Measurements from ENCODE around the gene SEMA5A.

SEMA5A gene

DNA sequence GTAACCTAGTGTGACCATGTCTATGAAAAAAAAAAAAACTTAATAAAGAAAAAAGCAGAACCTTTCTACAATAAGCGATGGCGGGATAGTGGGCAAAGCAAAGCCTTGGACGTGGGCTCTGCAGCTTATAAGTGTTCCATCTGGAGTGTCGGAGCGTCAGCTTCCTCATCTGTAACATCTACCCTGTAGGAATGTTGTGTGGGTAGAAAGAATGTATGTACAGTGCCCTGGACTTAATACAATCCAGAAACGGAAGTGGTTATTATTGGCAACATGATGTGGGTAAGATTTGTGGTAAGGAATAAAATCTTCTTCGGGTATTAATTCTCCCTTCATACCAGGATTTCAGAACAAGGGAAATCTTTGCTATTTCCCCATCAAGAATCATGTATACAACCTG is 66.5 kb downstream of the SEMA5A start:
- no peak for DNase-seq (ENCODE audit: low read depth in 4 of 4, low spot score in 1 of 4)

DNA sequence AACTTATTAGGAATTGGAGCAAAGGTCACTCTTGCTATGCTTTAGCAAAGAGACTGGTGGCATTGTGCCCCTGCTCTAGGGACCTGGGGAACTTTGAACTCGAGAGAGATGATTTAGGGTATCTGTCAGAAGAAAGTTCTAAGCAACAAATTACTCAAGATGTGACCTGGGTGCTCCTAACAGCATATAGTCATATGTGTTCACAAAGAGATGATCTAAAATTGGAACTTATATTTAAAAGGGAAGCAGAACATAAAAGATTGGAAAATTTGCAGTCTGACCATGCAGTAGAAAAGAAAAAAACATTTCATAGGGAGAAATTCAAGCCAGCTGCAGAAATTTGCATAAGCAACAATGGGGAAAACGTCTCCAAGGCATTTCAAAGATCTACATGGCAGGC is 68.3 kb downstream of the SEMA5A start:
- DNase-seq (ENCODE audit: low read depth in 4 of 4, low spot score in 1 of 4): no peak

DNA sequence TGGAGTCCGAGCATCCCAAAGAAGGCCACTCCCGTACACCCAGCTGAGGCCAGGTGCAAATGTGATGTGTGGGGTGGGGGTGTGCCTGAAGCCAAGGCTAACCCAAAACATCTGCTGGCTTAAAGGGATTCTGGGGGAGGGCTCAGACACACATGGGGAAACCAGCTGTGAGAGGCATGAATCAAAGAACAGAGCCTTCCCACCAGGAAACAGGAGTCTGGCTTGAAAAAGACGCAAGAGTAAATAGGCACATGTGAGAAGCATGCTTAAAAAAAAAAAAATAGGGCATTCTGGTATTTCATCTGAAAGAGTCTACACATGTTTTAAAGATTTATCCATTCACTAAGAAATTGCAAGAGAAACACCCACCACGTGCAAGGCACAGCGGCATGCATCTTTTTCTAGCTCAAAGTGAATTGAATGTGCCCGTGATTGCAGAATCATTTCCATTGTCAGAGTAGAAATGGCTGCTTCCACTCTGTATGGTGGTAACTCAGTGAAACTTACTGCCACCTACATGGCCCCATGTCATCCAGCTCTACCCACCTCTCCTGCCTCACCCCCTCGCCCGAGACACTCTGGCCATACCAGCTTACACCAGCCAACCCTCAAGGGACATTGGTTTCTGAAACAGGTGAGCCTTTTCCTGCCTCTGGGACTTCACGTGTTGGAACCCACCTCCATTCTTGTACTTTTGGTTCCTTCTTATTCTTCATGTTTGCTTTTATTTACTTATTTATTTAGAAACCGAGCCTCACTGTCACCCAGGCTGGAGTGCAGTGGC is 71.5 kb downstream of the SEMA5A start:
- DNase-seq (ENCODE audit: low read depth in 4 of 4, low spot score in 1 of 4): no peak

DNA sequence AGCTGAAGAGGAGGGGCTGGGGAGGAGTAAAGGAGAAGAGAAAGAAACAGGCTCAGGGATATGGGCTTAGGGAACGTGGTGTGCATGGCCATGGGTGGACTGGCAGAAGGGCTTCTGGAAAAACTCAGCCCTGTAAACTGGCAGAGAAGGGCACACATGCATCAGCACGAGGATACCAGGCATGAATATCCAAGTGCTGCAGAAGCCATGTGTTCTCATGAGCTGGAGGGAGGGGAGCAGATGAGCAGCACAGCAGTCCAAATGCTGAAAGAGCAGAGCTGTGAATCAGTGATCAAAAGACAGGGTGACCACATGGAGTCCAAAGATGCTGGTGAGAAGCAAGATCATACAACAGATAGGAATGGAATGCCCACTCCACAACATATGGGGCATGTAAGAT is 72.3 kb downstream of the SEMA5A start:
- DNase-seq (ENCODE audit: low read depth in 4 of 4, low spot score in 1 of 4): no peak

DNA sequence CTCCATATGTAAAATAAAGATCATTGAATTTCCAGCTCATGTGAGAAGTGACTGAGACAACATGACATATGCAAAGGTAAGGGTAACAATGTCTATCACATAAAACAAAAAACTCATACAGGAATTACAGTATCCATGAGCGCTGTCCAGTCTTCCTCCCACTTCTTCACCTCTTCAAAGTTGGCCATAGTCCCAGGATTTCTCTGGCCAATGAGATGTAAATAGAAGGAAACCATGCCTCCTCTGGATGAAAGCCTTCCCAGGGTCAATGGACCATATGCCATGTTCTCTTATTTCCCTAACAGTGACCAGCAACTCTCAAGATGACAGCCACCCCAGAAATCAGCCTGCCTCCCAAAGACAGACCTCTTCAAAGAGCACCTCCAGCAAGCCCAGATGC is 75.5 kb downstream of the SEMA5A start:
- DNase-seq (ENCODE audit: low read depth in 4 of 4, low spot score in 1 of 4): no peak

DNA sequence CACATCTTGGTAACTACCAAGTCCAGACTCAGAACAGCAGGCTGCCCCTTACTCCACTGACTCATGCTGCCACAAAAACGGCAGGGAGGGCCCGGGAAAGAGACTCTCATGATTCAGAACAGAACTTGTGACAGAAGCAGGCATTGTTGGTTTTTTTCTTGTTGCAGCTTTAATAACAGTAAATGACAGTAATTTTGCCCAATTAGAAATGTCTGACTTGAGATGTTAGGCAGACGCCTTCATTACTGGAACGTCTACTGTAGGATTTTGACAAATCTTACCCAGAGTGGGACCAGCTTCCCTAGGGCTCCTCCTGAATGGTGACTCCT is 77.9 kb downstream of the SEMA5A start:
- DNase-seq (ENCODE audit: low read depth in 4 of 4, low spot score in 1 of 4): no peak

DNA sequence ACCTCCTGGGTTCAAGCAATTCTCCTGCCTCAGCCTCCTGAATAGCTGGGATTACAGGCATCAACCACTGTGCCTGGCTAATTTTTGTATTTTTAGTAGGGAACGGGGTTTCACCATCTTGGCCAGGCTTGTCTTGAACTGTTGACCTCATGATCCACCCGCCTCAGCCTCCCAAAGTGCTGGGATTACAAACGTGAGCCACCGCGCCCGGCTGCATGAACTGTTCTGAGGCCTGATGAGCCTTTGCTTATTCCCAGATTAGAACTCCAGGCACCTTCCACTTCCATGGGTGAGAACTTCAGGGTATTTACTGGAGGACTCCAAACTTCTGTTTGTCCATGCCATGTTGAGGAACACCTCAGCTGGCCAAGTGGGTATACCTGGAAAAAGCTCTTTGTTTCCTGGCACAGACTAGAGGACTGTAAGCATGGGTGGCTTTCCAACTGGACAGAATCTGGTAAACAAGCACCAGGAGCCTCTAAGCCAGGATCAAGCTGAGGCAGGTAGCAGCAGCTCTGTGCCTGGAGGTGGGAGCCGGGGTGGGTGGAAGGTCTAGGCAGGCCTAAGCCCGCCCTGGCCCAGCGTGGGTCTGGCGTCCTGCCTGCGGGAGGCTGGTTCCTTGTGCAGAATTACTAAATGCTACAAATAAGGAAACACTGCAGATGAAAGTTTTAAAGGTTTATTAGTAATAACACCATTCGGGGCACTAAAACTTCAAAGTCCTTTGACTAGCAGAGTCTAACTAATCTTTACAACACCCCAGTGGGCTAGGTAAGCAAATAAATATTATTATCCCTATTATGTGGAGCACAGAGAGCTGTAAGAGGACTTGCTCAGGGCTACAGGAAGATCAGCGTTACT is 78.4 kb downstream of the SEMA5A start:
- DNase-seq (ENCODE audit: low read depth in 4 of 4, low spot score in 1 of 4): no peak

DNA sequence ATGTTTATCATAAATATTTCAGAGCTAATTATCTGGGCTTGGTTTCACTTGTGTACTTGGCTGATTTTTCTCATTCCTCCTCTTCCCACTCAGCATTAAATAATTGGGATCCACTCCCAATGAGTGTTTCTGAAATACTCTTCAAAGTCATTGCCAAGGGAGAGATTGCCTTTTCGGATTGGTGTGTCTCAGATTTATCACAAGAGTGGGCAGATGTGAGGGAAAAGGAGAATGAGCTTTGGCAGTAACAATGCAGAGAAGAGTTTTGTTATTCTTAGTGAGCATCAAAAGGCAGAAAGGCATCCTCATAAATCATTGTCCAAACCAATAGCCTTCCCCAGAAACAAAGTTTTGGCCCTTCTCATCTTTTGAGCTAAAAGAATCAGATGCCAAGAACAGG is 79.2 kb downstream of the SEMA5A start:
- DNase-seq (ENCODE audit: low read depth in 4 of 4, low spot score in 1 of 4): no peak

DNA sequence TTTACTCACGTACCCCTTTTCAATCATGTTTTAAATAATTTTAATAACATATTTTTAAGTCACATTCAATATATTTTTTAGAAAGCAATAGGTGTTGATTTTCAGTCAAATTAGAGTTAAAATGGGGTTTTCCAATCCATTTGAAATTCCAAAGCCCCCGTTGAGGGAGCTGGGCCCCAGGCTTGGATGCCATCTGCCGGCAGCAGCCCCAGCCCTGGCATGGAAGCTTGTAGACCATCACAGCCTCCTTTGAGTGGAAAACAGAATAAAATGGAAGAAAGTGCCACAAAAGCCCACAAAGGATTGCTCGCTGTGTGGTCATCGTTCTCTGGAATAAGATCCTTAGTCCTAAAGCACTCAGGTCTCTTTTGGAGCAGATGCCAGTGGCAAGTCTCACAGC is 81.4 kb downstream of the SEMA5A start:
- DNase-seq (ENCODE audit: low read depth in 4 of 4, low spot score in 1 of 4): no peak

DNA sequence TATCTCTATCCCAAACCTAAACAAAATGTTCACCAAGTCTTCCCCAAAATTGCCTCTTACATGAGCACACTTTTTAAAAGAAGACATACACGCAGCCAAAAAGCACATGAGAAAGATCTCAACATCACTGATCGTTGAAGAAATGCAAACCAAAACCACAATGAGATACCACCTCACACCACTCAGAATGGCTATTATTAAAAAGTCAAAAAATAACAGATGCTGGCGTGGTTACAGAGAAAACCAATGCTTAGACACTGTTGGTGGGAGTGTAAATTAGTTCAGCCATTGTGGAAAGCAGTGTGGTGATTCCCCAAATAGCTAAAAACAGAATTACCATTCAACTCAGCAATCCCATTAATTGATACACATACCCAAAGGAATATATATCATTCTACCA is 83.8 kb downstream of the SEMA5A start:
- no peak for DNase-seq (ENCODE audit: low read depth in 4 of 4, low spot score in 1 of 4)

DNA sequence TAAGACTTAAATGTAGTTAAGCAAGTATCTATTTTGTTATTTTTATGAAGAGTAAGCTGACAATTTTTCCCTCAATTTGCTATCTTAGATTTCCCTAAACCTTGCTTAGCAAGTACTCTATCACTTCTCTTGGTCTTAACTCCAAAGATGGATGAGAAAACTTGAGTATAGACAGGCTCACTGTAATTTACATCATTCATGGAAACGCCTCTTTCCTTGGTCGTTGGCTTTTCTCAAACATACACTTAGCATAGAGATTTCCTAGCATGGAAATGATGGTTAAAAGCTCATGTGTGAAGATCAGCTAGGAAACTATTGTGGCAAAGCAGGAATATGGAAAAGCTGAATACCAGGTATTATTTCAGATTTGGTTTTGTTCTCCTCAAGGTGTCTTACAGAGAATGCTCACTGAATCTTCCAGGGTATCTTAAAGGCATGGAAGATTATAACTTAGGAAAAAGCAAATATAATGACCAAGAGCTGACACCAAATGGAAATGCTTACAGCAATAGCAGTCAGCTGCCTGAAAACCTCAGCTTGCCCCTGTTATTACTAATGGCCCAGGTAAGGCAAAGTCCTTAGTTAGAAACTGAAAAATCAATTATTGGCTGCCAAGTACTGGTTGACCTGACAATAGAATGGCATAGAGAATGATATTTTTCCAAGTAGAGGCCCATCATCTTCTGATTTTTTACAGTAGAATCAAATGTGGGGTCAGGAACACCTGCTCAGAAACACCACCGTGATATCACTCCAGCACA is 84.8 kb downstream of the SEMA5A start:
- DNase-seq (ENCODE audit: low read depth in 4 of 4, low spot score in 1 of 4): no peak

DNA sequence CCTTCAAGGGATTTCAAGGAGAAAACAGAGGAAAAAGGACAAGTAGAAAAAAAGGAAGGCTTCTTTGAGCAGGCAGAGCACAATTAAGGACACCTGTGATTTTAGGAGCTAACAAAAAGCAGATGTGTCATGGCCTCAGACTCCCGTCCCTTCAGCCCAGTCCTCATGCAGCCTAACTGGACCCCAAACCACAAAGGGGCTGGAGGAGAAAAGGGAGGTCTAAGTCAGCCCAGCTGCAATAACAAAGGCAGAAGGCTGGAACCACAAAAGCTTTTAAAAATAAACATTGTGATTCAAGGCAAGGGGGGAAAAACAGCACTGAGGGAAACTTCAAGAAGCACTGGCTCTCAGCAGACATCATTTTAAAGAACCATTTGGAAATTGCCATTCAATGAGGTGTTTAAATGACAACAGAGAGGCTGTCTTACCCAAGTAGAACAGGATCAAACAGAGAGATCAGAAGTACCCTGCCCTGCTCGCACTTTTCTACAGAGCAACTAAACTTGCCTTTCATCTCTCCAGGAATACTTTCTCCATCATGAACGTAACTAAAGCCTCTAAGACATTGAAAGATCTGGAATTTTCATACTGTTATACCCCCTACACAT is 89.3 kb downstream of the SEMA5A start:
- DNase-seq (ENCODE audit: low read depth in 4 of 4, low spot score in 1 of 4): no peak

DNA sequence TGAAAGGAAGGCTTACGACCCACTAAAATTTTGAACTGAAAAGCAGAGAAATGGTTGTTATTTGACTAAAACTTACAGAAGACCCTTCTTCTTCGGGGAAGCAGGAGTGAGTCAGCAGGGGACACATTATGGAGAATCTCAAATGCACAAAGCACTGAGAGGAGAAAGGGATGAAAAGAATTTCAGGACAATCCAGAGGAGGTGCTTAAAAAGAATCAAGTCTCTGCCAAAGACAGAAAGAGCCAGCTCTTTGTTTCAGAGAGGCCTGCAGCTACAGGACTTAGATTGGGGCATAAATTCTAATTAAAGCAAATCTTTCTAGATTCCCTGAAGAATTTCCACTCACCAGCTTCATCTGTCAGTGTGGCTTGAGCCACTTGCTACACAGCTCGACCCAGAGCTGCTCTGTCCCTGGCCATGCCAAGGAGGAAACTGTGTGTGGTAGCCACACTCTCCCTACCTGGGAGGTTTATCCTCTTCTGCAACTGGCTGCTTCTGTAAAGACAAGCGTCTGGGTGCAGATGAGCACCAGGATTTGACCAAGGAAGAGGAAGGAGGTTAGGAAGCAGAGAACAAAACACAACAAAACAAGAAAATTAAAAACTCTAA is 89.9 kb downstream of the SEMA5A start:
- DNase-seq (ENCODE audit: low read depth in 4 of 4, low spot score in 1 of 4): no peak

DNA sequence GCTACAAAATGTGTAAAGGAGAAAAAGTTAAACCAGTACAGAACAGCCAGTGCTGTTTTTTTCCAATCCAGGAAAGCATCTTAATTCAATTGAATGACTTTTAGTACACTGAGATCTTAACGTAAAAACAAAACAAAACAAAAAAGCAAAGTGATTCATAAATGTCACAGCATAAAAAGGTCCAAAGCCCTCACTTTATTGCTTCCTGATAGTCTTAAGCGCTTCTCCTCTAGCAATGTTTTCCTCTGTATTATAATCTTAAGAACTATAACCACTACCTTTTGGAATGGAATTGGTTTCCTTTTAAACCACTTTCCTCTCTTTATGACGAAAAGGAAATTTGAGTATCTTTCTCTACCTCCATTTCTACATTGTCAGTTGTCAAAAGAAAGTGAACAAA is 91.4 kb downstream of the SEMA5A start:
- DNase-seq (ENCODE audit: low read depth in 4 of 4, low spot score in 1 of 4): no peak

DNA sequence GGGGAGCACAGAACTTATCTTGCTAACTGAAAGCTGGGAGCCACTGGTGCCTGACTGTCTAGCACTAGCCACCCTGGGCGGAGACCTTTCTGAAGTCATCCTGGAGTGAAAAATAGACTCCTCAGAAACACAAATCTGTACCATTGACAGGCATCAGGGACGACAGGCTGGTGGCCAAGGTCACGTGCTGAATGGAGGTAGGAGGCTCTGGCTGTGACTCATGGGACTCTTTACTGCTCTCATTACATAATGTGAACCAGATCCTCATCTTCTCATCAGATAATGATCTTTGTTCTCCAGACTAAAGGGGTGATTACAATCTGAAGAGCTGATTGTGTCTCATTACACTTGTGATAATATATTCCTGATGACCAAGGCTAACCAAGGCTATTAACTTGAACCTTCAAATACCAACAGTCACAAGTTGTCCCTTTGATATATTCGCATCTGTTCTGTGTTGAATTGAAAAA is 91.8 kb downstream of the SEMA5A start:
- no peak for DNase-seq (ENCODE audit: low read depth in 4 of 4, low spot score in 1 of 4)

DNA sequence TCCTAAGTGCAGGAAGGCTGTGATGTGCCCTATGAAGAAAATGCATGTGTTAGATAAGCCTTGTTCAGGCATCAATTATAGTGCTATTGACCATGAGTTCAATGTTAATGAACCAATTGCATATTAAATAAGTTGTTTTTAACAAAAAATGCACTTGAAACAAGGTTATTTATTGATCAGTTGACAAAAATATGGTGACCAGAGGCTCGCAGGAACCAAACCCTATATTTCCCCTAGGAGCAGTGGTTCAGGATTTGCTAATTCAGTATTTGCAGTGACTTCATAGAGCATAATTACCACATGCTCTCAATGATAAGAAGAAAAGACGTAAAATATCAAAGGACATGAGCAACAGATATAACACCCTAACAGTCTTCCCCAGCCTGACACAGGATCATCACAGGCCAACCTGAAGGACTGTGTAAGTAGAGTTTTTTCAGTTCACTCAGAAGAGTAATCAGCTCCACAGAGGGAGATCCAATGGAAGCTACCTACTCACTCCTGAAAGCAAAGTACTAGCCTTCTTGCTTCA is 92.3 kb downstream of the SEMA5A start:
- no peak for DNase-seq (ENCODE audit: low read depth in 4 of 4, low spot score in 1 of 4)

DNA sequence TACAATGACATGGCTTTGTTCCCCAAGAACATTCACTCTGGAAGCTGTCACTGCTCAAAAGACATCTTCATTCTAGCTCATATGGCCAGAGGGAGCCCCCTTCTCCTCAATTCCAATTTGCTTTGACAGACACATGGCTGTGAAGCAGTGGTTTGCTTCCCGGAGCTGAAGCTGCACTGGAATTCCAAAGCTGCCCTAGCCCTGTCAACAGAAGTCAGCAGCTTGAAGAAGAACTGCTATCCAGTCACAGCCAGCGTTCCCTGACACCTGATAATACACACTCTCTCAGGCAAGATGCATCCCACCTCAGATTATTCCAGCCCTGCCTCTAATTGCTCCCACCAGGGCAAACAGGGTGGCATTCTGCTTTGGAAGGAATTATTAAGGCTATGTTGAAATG is 93.7 kb downstream of the SEMA5A start:
- DNase-seq (ENCODE audit: low read depth in 4 of 4, low spot score in 1 of 4): no peak

DNA sequence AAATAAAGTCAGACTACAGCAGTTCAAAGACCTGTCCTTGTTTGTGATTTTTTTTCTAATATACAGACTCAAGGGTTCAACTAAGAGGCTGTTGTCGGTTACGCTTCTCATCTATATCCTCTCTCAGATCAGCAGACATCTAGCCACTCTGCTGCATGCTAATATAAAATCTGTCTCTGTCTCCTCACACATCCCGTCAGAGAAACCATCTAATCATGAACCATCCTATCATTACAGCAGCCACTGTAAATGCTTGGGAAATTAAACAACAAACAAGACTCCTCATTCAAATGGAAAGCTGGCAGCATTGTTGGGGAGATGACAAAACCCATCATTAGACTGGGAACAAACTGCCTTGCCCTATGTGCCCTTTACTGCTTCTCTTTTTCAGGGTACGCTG is 94.8 kb downstream of the SEMA5A start:
- DNase-seq (ENCODE audit: low read depth in 4 of 4, low spot score in 1 of 4): no peak

DNA sequence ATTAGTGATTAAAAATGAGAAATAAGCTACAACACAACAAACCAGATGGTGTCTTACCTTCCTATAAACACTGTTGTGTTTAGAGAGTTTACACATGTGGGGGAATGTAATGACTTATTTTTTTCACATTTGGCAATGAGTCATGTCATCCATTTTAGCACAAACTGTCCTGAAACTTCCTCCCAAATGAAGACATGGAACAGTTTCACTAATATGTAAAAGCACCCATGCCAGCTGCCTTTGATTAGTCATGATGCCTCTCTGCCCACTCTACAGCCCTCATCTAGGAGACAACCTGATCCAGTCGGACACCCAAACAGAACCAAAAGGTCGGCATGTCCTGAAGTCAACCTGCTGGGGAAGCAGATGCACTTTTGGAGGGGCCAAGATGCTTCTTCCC is 98.2 kb downstream of the SEMA5A start:
- no peak for DNase-seq (ENCODE audit: low read depth in 4 of 4, low spot score in 1 of 4)

DNA sequence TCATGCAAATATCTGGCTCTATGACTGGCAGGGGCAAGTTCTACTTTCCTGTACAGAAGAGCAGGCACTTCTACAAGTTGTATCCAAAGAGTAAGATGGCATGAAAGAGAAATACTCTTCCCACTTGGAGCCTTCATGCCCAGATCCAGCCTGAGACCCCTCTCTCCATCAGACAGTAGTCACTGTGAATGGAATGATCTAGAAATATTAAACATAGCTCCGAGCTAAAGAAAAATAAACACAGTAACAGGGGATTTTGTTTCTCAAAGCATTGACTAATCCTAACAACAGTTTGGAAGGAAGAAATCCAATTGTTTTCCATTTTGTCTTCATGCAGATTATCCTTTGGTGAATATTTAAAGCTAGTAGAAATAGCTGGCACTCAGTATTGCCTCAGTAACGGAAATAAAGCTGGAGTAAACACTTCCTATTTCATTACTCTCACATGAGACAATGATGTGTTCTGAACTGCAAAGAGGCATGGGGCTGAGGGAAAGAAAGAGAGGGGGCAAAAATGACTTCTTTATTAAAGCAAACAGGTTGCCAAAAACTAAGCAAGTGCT is 100.0 kb downstream of the SEMA5A start:
- DNase-seq (ENCODE audit: low read depth in 4 of 4, low spot score in 1 of 4): no peak

All from stimulated activated CD4-positive, alpha-beta T cell treated with anti-CD3 and anti-CD28 coated beads, Interleukin-1b, Interleukin-23, amount 100 ng/mL, for 24 hours (primary cell).